NCI-H345 (cell line): ENCODE measurements around the gene IMPG2.
A peak's percentile ranks its signal among the peaks of the same experiment; 100 is the strongest.

Experiments used
- DNase-seq: peaks from one replicate; lab custom pipeline; 2025; lab: John Stamatoyannopoulos, UW

IMPG2 gene

GRCh38 chr3:101273608-101274007 lies 46.8 kb downstream of the IMPG2 start:
- no peak for DNase-seq

GRCh38 chr3:101273156-101273555 lies 47.2 kb downstream of the IMPG2 start:
- DNase-seq = no peak

DNA sequence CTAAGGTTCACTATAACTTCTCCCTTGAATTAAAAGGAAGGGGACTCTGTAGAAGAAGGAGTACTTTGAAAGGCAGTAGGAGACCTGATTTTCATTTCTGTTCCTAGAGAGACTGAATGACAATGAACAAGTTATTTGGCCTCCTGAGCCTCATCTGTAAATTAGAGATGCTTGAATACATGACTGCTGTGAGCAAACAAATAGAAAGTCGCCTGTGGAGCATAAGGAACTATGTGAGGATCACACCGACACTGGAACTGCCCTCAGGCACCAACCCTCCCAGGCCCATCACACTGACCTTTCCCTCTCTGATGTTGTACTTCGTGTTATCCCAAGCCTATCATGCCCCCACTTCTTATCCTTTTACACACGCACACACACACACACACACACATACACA lies 48.6 kb downstream of the IMPG2 start:
- peak; percentile 15 for DNase-seq

DNA sequence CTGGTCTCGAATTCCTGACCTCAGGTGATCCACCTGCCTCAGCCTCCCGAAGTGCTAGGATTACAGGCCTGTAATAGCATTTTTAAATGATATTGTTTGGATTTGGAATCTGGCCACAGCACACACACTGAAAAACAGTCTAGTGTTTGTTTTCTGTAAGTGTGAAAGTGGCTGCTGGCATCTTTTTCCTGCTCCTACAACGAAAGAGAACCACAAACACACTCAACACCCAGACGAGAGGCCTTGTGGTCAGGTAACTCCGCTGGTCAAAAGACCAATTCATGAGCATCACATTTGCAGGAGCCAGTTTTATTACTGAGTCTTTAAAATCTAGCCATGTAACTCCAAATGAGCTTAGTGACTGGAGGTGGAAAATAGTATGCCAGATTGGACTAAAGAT lies 50.2 kb downstream of the IMPG2 start:
- DNase-seq = no peak

DNA sequence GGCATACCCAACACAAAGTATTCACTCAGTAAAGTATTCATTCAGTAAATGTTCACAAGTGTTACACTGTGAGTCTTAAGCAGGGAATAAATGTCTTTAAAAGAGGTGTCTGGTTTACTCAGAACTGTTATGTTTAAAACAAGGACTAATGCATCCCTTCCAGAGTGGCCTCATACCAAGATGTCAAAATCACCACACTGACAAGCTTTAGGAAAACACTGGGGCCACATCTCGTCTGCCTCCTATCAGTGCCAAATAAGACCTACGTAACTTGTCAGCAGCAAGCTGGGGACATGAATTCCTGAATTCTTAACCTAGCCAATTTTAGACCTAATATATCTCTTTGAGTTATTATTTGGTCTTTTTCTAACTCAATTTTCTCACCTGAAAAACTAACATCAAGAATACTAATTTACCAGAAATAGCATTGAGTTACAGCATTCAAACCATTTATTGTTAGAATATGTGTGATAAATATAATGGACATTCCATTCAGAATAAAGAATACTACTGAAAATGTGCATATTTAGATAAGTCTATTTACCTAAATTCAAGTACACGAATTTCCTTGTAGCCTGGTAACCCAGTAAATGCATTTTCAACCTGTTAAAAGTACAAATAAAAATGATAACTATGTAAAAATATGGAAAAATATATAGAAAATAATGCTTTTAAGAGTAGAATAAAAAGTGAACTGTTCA lies 51.3 kb downstream of the IMPG2 start:
- DNase-seq = no peak

- no peak for DNase-seq
Measured at GRCh38 chr3:101268141-101268540, 52.2 kb downstream of the IMPG2 start.

DNA sequence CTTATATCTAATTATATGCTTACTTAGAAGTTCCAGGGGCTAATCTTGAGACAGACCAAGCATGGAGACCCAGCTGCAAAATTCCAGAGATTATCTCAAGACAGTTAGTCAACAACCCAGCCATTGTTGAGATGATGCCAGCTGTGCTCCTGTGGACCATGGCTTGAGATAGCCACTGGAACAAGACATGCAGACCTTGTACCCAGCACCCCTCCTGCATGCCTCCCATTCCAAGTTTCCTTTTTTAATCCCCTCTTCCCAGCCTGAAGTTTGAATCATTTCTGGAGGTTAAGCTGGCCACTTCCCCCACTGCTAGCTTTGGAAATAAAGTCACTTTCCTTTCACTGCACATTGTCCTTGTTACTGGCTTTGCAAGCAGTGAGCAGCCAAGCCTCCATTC lies 53.8 kb downstream of the IMPG2 start:
- no peak for DNase-seq

GRCh38 chr3:101266071-101266470 lies 54.3 kb downstream of the IMPG2 start:
- no peak for DNase-seq

- no peak for DNase-seq
Measured at GRCh38 chr3:101262393-101263240, 57.8 kb downstream of the IMPG2 start.

- DNase-seq = no peak
Measured at GRCh38 chr3:101261506-101261905, 58.9 kb downstream of the IMPG2 start.

GRCh38 chr3:101259485-101260341 lies 60.7 kb downstream of the IMPG2 start:
- DNase-seq = no peak

- DNase-seq = no peak
Measured at GRCh38 chr3:101256511-101256910, 63.9 kb downstream of the IMPG2 start.

DNA sequence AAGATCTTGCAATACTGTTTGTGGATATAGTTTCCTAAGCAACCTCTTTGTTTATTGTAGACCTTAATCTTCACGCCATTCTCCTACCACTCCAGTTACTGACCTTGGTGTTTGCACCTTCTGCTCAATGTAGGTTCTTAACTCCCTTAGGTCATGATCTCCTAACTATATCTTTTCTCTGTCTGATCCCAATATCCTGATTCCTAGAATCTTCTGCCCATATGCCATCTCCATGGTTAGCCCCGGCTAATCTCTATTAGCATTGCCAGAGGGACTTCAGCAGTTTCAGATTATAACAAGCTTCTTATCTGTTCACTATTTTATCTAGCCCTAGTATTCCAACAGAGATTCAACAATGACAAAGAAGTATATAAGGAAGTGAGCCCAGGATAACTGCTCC lies 64.9 kb downstream of the IMPG2 start:
- DNase-seq = no peak

DNA sequence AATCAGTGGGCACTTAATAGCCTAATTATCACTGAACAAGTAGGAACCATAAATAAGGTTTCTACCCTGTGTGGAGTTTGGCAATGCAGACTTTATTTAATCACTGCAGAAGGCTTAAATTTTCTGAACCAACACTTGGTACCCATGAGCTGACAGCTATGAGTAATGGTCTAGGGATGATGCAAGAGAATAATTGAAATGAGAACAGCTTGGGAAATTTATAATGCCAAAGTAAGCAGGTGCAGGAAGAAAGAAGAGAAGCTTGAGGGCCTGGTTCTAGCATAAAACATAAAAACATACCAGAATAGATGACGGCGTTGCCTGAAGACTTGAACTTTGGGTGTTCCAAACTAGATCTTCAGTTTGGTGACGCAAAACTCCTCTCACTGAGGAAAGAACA lies 67.0 kb downstream of the IMPG2 start:
- DNase-seq = no peak

- DNase-seq = no peak
Measured at GRCh38 chr3:101252945-101253344, 67.4 kb downstream of the IMPG2 start.

DNA sequence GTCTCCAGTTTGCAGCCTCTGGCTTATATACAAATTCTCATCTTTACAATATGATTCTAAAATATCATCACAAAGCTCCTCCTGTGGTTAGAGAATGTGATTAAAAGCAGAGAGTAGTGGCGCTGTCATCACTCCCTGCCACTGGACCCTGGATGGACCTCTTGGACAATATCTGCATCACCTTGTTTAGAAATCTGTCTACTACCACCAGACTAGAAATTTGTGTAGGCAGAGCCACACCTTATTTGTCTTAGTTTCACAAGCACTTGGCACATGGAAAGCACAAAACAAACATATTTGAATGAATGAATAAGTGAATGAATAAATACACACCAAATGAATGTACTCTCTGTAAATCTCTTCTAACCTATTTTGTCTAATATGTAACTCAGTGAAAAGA lies 68.1 kb downstream of the IMPG2 start:
- no peak for DNase-seq

- DNase-seq = no peak
Measured at GRCh38 chr3:101251441-101251840, 68.9 kb downstream of the IMPG2 start.

- DNase-seq = no peak
Measured at GRCh38 chr3:101249522-101249921, 70.9 kb downstream of the IMPG2 start.

- DNase-seq = no peak
Measured at GRCh38 chr3:101248736-101249135, 71.6 kb downstream of the IMPG2 start.

- no peak for DNase-seq
Measured at GRCh38 chr3:101244212-101244575, 76.2 kb downstream of the IMPG2 start.

DNA sequence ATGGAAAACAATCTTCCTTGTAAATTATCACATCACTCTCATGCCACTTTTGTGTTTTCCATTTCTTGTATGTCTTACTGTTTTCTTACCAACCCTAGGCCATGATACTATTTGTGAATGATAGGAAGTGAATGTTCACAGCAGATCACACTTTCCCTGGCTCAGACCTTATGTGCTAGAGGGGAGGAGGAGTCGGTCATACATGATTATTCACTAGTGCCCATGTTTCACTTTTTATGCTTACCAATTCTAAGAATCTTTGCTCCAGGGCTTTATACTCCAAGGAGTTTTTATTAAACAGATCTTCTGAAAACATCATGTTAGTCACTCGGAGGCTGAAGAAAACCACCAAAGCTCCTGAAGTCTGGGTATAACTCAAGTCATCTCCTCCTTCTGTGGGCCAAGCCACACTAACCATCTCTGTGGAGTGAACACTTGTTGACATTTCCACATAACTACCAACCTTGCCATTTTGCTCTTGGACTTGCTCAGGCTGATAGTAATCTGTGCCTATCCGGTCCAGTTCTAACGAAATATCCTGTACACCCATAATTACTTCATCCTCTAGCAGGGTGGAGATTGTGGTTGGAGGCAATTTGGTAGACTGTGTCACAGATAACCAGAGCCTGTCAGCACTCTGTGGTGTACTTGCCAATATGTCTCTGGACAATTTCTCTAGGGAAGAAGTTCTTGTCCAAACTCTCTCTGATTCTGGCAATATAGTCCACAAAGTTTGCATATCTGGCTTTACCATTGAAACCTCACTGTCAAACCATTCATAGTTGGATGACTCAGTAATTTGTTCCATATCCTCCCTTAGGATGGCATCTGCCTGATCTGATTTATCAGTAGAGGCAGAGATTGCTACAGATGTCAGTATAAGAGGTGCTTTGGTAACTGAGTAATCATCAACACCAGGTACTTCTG lies 76.8 kb downstream of the IMPG2 start:
- no peak for DNase-seq
